ENCODE data around the gene ANKLE2. TPM values are rescaled to one million over a fixed set of nuclear protein-coding genes. Genes with fewer than 3 reads are reported as not detected.

ANKLE2 gene
- total and polyA plus RNA-seq, 2 of the 8 experiments (the other 6 are each of a cell fraction or from before 2014, with no cell fraction given), result 41.0 to 64.9 TPM

DNA sequence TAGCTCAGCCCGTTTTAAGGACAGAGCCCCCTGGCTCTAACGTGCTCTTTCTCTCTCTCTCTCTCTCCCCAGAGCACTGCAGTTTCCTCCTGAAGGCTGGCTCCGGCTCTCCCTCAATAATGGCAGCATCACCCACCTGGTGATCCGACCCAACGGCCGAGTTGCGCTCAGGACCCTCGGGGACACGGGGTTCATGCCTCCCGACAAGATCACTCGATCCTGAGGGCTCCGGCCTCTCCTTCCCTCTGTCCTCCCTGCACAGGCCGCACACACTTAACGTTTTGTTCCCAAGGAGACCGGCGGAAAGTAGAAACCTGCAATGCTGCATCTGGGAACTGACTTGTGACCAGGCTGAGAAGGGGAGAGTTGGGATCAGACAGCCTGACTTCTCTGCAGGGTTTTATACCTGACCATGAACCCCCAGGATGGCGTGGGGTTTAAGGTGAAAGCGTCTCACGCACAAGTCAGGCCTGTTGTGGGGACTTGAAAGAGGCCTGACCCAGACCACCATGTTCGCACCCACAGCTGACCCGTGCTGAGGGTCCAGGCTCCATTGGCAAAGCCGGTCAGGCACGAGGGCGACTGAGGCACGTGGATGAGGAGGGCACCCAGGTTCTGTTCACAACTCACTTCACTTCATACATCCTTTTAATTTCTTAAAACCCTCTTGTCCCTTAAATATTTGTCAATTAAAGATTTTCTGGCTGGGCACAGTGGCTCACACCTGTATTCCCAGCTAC is 40.9 kb downstream of the ANKLE2 start:
- H2BK15ac ChIP-seq (ENCODE audit: low read length), result no peak overlapping the region
- POLR2A ChIA-PET (ENCODE audit: partially characterized antibody), result interaction anchor here (0.8 to 5.7 kb wide), 7 partner anchors 9 to 42 kb away, joined by 3 to 21 read pairs (median 4); partner anchors contain the start of gene PGAM5
- H3K18ac ChIP-seq (ENCODE audit: extremely low read depth, low read length), result no peak overlapping the region
- H2BK120ac ChIP-seq (replicated peaks; ENCODE audit: low read depth, low read length), result no peak overlapping the region
- CTCF ChIA-PET (ENCODE audit: partially characterized antibody), result interaction anchor here (1.0 kb wide), 1 partner anchor 82 kb away, joined by 3 read pairs; no protein-coding TSS in a partner anchor
- H3K79me2 ChIP-seq (ENCODE audit: control insufficient read depth in 1 of 2, insufficient read depth in 2 of 2, low read length in 2 of 2), result no peaks in the 10 kb centered on the region
- H3K23ac ChIP-seq (ENCODE audit: insufficient read length), result no peak overlapping the region
- peaks cover 18 to 67% (median 48%) of the 10 kb centered on the region in 4 experiments for H3K36me3 ChIP-seq (ENCODE audit: control insufficient read depth in 2 of 4, insufficient read depth in 4 of 4, low read length in 3 of 4)
- no peaks in the 10 kb centered on the region for H3K9me3 ChIP-seq (ENCODE audit: insufficient read depth in 2 of 2, low read depth in 1 of 2, low read length in 1 of 2)
- no peak for TF ChIP-seq KDM4A (IDR thresholded peaks at IDR 0.05; ENCODE audit: low read depth, low read length, severe bottlenecking)
- TF ChIP-seq KDM1A (IDR thresholded peaks at IDR 0.05; ENCODE audit: borderline replicate concordance, low read length), result no peak
- no peak for TF ChIP-seq CHD2 (IDR thresholded peaks at IDR 0.05; ENCODE audit: low read length)
- TF ChIP-seq RAD21 (IDR thresholded peaks at IDR 0.05 in 1 of 2, conservative IDR thresholded peaks at IDR 0.05 in 1 of 2; ENCODE audit: low read depth in 2 of 2, low read length in 2 of 2), result no peak
- TF ChIP-seq SP1 (IDR thresholded peaks at IDR 0.05; ENCODE audit: low read depth, low read length), result no peak
- no peak for TF ChIP-seq TEAD4 (IDR thresholded peaks at IDR 0.05; ENCODE audit: low read depth, low read length)
- no peak for TF ChIP-seq TAF1 (IDR thresholded peaks at IDR 0.05; ENCODE audit: low read depth, low read length)
- TF ChIP-seq NANOG (IDR thresholded peaks at IDR 0.05; ENCODE audit: insufficient read depth, low read depth, low read length, poor library complexity, severe bottlenecking), result no peak
- TF ChIP-seq PHF8 (conservative IDR thresholded peaks at IDR 0.05; ENCODE audit: low read depth, low read length), result no peak
- TF ChIP-seq SIN3A (conservative IDR thresholded peaks at IDR 0.05 in 1 of 2, IDR thresholded peaks at IDR 0.05 in 1 of 2; ENCODE audit: low read depth in 1 of 2, low read length in 2 of 2), result no peak
- TF ChIP-seq ZNF274 (IDR thresholded peaks at IDR 0.05; ENCODE audit: borderline replicate concordance, extremely low read depth, low read length), result no peak
- TF ChIP-seq RFX5 (IDR thresholded peaks at IDR 0.05; ENCODE audit: borderline replicate concordance, low read depth, low read length), result no peak
- no peak overlapping the region for H2AFZ ChIP-seq (ENCODE audit: low read length)
- no peak overlapping the region for H4K8ac ChIP-seq (ENCODE audit: extremely low read depth, insufficient read depth, low read length)
- no peak overlapping the region for H2BK5ac ChIP-seq (ENCODE audit: low read depth, low read length)
- H3K14ac ChIP-seq (ENCODE audit: insufficient read length), result no peak overlapping the region
- WGBS, 2 experiments (ENCODE audit: extremely low coverage in 1 of 2, insufficient coverage in 1 of 2, insufficient read length in 1 of 2, insufficient replicate concordance in 2 of 2, low coverage in 1 of 2, low lambda C conversion rate in 2 of 2, missing lambda C conversion rate in 1 of 2), result 94% methylated on average over 22 of the region's 25 CpGs; no CpG with 5 or more reads in 1 of the 2 experiments
- no peaks in the 10 kb centered on the region for H3K4me1 ChIP-seq (replicated peaks in 1 of 4; ENCODE audit: control insufficient read depth in 3 of 4, insufficient read depth in 4 of 4, low read length in 3 of 4)
- no peak overlapping the region for H2AK5ac ChIP-seq (ENCODE audit: low read depth, low read length)
- no peak overlapping the region for H2BK12ac ChIP-seq (ENCODE audit: low read depth, low read length)
- no peak overlapping the region for H3K4ac ChIP-seq (replicated peaks; ENCODE audit: insufficient read length, low read depth, low read length)
- H3K27me3 ChIP-seq (replicated peaks in 1 of 4; ENCODE audit: control insufficient read depth in 3 of 4, extremely low read depth in 1 of 4, insufficient read depth in 3 of 4, low read length in 3 of 4), result no peaks in the 10 kb centered on the region; a peak in 1 of 7 replicates
- DNase-seq (ENCODE audit: low read depth in 1 of 2, low spot score in 2 of 2) (no peak), FAIRE-seq (no peak)
- H2BK20ac ChIP-seq (ENCODE audit: low read length), result no peak overlapping the region
- H4K5ac ChIP-seq (ENCODE audit: insufficient read length, low read depth, low read length), result no peak overlapping the region
- H3K56ac ChIP-seq (replicated peaks; ENCODE audit: insufficient read length, low read depth, low read length), result no peak overlapping the region
- no peaks in the 10 kb centered on the region for H3K23me2 ChIP-seq (ENCODE audit: low read depth, low read length)
- no peak overlapping the region for H4K91ac ChIP-seq (replicated peaks; ENCODE audit: insufficient read length, low read length)
- no peak overlapping the region for H3K9ac ChIP-seq (replicated peaks in 1 of 4; ENCODE audit: extremely low read depth in 1 of 4, low read depth in 3 of 4, low read length in 3 of 4)
- peaks cover 4 to 27% of the 10 kb centered on the region in 2 experiments for H4K20me1 ChIP-seq (replicated peaks in 1 of 2; ENCODE audit: control insufficient read depth in 1 of 2, insufficient read depth in 2 of 2, low read length in 2 of 2)
- no peak overlapping the region for H3K27ac ChIP-seq (ENCODE audit: low read depth, low read length)
- no peaks in the 10 kb centered on the region for H3K79me1 ChIP-seq (ENCODE audit: low read depth, low read length)
- H3K4me3 ChIP-seq (ENCODE audit: extremely low read depth in 1 of 4, insufficient read depth in 2 of 4, low read depth in 3 of 4, low read length in 4 of 4), result no peak overlapping the region
- H3K4me2 ChIP-seq (ENCODE audit: insufficient read depth in 1 of 2, low read depth in 2 of 2, low read length in 2 of 2), result no peak overlapping the region

Measured in H1 (cell line).